GM19468 (cell line): ENCODE data around the gene CACNA2D1.

Experiments used
- ATAC-seq: cut with Tn5 transposase; IDR thresholded peaks from one replicate; pipeline ENCODE4 v1.9.1; 2021; ENCODE audit warnings: mild to moderate bottlenecking, moderate library complexity, moderate number of reproducible peaks; ENCODE audit not compliant: unreplicated experiment; ENCODE audit errors: extremely low read depth

CACNA2D1 gene

GRCh38 chr7:82358009-82358578 lies 85.5 kb downstream of the CACNA2D1 start:
- ATAC-seq = no peak

DNA sequence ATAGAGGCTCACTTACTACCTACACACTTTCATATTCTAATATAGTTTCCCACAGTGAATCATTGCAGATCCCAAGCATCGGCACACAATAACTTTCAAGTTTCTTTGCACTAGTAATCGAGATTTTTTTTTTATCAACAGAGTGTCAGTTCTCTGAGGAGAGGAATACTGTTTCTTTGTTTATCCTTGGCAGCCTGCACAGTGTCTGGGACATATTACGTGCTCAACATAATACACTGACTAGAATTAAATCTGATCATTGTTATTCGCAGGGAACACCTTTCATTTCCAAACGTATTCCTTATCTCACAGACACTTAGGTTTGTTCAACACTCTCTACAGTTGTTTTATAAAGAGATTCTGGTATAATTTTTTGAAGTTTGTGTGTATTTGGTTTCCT lies 95.3 kb downstream of the CACNA2D1 start:
- ATAC-seq = no peak

DNA sequence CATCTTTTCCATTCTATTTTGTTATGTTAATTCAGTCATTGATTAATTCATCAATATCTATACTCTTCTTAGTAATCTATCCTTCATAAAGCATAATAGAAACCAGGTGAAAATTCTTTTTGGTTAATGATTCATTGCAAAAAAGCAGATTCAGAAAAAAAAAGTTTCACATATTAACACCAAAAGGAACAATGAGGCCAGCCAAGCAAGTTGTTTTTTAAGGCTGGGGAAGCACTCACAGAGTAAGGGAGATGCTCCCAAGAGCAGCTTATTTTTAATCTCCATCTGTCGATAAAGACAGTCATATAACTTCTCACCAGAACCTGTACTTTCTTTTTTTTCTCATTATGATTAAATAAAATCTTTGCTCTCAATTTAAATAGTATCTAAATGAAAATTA lies 95.8 kb downstream of the CACNA2D1 start:
- no peak for ATAC-seq

DNA sequence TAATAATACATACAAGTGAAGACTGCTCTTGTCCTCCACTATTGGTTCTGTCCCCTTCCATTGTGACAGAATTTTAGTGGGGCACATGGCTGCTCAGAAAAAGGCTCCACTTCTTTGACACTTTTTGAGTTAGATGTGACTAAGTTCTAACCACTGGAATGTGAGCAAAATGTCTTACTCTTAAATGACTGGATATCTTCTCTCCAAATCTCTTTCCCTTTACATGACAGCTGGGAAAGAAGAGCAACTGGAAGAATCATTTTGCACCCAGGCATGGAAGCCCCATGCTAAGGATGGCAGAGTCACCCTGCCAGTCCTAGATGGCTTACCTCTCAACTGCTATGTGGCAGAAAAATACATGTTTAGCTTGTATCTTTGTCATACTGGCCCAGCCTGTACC lies 97.7 kb downstream of the CACNA2D1 start:
- no peak for ATAC-seq

DNA sequence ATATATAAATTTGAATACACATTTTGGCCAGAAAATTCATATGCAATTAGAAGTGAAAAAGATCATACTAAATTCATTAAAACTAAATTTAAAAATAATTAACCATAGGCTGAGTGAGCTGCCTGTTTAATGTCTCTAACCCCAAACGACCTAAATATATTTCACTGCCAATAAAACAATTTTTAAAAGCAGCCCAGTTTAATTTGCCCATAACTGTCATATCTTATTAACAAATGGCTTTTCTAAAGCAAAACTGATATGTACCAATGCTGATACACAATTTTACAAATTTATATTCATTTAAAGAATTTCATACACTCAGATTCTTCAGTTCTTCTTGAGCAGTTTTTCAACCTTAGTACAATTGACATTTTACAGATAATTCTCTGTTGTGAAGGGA lies 99.9 kb downstream of the CACNA2D1 start:
- no peak for ATAC-seq

GRCh38 chr7:82339958-82340357 lies 103.6 kb downstream of the CACNA2D1 start:
- no peak for ATAC-seq

- ATAC-seq = no peak
These were observed 107.7 kb downstream of the CACNA2D1 start for GRCh38 chr7:82335927-82336326.

GRCh38 chr7:82335001-82335400 lies 108.6 kb downstream of the CACNA2D1 start:
- no peak for ATAC-seq

DNA sequence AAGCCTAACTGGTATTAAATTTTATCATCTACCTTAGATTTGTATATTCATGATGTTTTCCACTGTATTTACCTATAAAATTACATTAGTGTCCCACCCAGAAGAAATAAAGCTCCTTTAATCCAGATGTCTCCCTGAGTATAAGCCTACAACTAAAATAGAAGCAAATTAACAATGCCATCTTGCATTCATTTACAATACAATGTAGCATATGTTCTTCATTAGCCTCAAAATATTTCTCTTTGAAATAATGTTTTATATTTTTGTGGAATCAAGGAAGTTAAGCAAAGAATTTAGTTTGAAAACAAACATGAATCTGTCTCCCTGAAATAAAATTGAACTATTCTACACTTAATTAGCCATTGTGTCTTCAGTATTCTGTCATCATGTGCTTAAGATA lies 112.3 kb downstream of the CACNA2D1 start:
- ATAC-seq = no peak

DNA sequence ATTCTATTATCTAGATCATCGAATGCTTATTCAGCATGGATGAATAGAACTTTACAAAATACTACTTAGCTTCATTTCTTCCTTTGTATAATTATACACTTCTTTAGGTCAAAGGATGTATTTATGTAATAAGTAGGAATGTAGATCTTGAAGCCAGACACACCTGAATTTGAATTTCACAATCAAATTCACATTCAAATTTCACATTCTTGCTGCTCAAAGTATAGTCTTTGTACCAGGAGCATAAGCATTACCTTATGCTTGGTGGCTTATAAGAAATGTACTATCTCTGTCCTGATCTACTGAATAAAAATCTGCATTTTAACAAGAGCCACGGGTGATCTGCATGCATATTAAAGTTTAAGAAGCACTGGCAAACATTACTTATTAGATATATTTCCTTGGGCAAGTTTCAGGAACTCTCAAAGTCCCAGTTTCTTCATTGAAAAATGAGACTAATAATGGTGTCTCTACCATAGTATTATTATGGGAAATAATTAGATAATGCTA lies 112.8 kb downstream of the CACNA2D1 start:
- no peak for ATAC-seq

GRCh38 chr7:82327898-82328297 lies 115.7 kb downstream of the CACNA2D1 start:
- ATAC-seq = no peak

DNA sequence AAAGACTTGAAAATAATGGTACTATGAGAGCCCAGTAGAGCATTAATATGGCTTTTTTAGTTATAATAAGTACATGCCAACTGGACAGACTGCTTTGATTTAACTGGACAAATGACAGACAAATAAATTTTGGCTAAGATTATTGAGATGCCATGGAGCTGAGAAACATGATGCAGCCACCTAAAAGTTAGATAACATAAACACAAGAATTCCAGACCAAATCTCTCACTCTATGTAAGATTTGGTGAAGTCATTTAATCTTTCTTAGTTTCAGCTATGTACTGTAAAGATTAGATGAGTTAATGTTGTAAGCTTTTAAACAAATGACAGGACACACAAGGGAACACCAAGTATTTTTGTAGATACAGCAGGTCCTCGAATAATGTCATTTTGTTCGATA lies 118.2 kb downstream of the CACNA2D1 start:
- no peak for ATAC-seq

DNA sequence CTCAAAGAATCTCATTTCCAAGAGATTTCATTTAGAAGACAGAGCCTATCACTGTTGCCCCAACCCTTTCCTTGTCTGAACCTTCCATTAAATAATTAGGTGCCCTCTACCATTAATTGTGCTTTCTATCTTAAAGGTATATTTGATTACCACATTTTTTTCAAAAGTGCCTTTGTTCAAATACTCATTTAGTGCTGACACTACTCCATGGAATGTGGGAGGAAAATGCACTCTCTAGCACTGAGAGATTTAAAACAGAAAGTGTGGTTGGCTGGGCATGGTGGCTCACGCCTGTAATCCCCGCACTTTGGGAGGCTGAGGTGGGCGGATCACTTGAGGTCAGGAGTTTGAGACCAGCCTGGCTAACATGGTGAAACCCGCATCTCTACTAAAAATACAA lies 119.8 kb downstream of the CACNA2D1 start:
- ATAC-seq = no peak

GRCh38 chr7:82319674-82320118 lies 123.9 kb downstream of the CACNA2D1 start:
- ATAC-seq = no peak

DNA sequence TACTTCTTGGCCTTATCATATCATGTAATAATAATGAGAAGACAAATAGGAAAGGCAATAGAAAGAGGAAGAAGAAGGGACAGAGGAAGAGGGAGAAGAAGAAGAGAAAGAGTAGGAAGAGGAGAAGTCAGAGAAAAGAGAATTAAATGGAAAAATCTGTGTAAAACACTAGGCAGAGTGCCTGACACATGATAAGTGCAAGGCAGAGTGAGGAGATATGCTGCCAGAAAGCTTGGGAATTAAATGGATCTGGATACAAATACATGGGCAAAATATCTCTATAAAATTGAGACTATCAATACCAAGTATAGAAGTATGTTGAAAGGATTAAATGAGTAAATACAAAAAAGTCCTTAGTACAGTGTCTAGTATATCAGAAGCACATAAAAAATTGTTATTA lies 124.8 kb downstream of the CACNA2D1 start:
- ATAC-seq = no peak

DNA sequence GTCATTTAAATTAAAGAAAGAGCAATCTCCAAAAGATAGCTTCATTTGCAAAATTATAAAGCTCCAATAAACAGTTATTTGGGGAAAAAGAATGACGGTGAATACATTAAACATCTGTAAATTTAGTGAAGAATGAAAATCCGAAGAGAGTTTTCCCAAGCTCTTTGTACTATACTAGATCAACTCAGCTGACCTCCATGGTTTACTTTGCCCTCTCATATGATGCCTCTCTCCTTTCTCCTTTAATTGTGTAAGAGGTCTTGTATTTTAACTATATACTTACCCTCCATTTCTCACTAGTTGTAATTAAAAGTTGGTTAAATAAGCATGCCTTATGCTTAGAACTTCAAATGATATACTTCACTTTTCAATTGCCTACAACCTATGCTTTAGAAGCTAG lies 125.8 kb downstream of the CACNA2D1 start:
- no peak for ATAC-seq

DNA sequence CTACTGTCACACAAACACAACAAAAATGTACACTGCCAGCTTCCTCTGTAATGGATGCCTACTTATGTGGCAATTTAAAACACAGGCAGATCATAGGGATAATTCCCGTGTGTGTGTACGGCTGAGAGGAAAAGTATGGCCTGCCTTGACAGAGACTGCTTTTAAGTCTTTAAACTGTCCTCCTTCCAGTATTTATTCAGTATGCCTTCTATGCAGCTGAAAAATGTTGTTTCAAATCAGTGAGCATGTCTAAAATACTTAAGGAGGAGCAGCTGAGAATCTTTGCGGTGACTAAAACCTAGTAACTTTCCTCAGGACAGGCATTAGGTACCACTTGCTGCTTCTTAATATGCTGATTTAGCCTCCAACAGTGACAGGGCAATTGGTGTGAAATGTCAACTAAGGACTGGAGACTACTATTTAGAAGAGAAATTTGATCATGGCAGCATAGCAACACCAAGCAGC lies 126.3 kb downstream of the CACNA2D1 start:
- ATAC-seq = no peak

DNA sequence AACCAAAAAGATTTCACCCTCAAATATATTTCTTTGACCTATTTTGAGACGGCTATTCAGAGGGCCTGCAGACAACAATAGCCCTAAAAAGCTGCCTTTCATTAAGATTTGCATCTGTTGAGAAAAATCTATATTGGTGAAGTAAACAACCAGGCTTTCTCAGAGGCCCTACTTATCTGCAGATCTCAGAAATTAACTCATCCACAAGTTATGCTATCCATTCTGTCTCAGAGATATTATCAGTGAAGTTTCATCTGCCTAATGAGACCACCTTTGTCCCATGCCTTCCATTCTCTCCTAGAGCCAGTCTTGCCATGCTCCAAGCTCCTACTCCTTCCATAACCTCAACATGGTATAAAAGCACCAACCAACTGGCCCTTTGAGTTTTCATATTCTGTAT lies 130.3 kb downstream of the CACNA2D1 start:
- ATAC-seq = no peak

GRCh38 chr7:82312646-82313045 lies 130.9 kb downstream of the CACNA2D1 start:
- no peak for ATAC-seq

DNA sequence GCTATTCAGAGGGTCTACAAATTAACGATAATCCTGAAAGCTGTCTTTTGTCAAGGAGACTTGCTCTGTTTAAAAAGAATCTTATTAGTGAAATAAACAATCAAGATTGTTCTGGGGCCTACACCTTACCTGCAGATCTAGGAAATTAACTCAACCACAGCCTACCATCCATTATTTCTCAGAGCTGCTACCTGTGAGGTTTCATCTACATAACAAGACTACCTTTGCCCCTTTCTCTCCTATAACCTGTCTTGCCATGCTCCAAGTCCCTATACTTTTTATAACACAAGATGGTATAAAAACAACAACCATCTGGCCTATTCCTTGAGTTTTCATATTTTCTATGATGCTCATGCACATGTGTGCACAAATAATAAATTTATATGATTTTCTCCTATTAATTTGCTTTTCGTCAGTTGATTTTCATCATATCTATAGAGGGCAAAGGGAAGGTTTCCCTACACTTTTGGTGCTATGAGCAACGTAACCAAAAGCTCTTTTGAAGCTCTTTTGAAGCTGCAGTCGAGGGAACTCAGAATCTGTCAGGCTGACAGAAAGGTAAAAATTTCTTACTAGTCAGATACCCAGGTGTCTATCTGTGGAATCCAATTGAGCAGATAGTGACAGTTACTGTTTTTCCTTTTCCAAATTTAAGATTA lies 138.1 kb downstream of the CACNA2D1 start:
- ATAC-seq = no peak

GRCh38 chr7:82294865-82295264 lies 148.7 kb downstream of the CACNA2D1 start:
- ATAC-seq = no peak

- ATAC-seq = no peak
These were observed 149.2 kb downstream of the CACNA2D1 start for GRCh38 chr7:82294382-82294784.
